Calu3 (cell line): ENCODE results near the gene HBG2. TPM values are rescaled to one million over a fixed set of nuclear protein-coding genes. Genes with fewer than 3 reads are reported as not detected.

Experiments used
- BruUV-seq: library from RNA; stranded (reverse); fragments of 400-500 nt; replicated peaks from 2 replicates; lab custom pipeline; 2021; lab: Mats Ljungman, UMichigan
- CTCF ChIA-PET: fragments of 300-600 bp; sonication (Branson Sonifier 250); formaldehyde crosslinking; loops from one replicate; lab custom pipeline; 2022; ENCODE audit warnings: antibody characterized with exemption; lab: Charles Lee
- DNase-seq: peaks from one replicate; pipeline ENCODE4 v3.0.0; 2022
- H3K27ac Mint-ChIP-seq: one replicate; pipeline ENCODE4 v1.8.0; 2022; ENCODE audit warnings: mixed read lengths; ENCODE audit not compliant: unreplicated experiment
- H3K27me3 Mint-ChIP-seq: one replicate; pipeline ENCODE4 v1.8.0; 2022; ENCODE audit warnings: mixed read lengths; ENCODE audit not compliant: unreplicated experiment
- H3K36me3 Mint-ChIP-seq: one replicate; pipeline ENCODE4 v1.8.0; 2022; ENCODE audit warnings: mild to moderate bottlenecking, moderate library complexity, mixed read lengths; ENCODE audit not compliant: insufficient read depth, unreplicated experiment
- H3K4me1 Mint-ChIP-seq: one replicate; pipeline ENCODE4 v1.8.0; 2022; ENCODE audit warnings: mild to moderate bottlenecking, low read depth, mixed read lengths; ENCODE audit not compliant: unreplicated experiment
- H3K4me3 Mint-ChIP-seq: one replicate; pipeline ENCODE4 v1.8.0; 2022; ENCODE audit warnings: mild to moderate bottlenecking, low read depth, moderate library complexity, mixed read lengths; ENCODE audit not compliant: unreplicated experiment
- H3K9me3 Mint-ChIP-seq: one replicate; pipeline ENCODE4 v1.8.0; 2022; ENCODE audit warnings: low read depth, mixed read lengths; ENCODE audit not compliant: unreplicated experiment
- intact Hi-C: fragments of 100-400 bp; cut with micrococcal nuclease; formaldehyde crosslinking; loops from one replicate; pipeline ENCODE4 v1.10.0; 2022; ENCODE audit not compliant: unreplicated experiment
- total RNA-seq: library from RNA; stranded (reverse); gene quantifications from 2 replicates; pipeline ENCODE4 v1.2.3, GENCODE V29; 2022
- TF ChIP-seq, protein P1 (sequence below): fragments of 200-600 bp; IDR thresholded peaks from one replicate; pipeline ENCODE4 v1.8.0; 2022; ENCODE audit warnings: antibody characterized with exemption; ENCODE audit not compliant: unreplicated experiment

Gene HBG2
- total RNA-seq, 1 experiment from 2014 or later, result not detected

DNA sequence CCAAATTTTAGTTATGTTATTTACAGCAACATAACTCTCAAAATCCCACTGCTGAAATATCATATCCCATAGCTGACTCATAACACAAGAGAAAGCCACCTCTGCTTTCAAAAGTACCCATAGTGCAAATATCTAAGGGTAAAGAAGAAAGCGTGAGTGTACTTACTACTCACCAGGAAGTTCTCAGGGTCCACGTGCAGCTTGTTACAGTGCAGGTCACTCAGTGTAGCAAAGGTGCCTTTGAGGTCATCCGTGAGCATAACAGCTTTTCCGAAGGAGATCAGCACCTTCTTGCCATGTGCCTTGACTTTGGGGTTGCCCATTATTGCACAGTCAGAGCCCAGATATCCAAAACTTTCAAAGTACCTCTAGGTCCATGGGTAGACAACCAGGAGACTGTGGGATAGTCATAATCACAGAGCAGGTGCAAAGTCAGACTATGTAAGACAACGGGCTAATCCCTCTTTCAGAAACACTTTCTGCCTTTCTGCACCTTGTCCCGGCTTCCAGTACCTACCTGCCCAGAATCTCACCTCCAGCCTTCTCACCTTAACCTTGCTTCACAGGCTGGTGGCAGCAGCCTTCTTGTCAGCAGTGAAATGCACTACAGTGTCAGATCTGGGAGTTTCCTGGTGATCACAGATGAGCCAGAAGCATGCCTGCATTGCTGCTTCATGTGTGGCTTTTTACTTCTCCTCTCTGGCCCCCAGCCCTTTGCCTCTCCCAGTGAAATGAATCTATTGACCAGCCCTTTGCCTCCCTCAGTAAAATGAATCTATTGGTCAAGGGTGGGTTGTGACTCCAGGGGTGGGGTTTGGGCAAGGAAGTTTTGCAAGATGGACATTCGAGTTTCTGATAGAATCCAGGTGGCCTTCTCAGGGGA lies 11.4 kb downstream of the HBG2 start:
- Mint-ChIP-seq H3K36me3 (no peaks in the 10 kb centered on the region), H3K4me1 (no peaks in the 10 kb centered on the region), H3K27me3 (peaks cover 38% of the 10 kb centered on the region), H3K9me3 (no peaks in the 10 kb centered on the region), H3K27ac (no peak overlapping the region), H3K4me3 (no peak overlapping the region)
- DNase-seq, result no peak
- TF ChIP-seq, protein P1, sequence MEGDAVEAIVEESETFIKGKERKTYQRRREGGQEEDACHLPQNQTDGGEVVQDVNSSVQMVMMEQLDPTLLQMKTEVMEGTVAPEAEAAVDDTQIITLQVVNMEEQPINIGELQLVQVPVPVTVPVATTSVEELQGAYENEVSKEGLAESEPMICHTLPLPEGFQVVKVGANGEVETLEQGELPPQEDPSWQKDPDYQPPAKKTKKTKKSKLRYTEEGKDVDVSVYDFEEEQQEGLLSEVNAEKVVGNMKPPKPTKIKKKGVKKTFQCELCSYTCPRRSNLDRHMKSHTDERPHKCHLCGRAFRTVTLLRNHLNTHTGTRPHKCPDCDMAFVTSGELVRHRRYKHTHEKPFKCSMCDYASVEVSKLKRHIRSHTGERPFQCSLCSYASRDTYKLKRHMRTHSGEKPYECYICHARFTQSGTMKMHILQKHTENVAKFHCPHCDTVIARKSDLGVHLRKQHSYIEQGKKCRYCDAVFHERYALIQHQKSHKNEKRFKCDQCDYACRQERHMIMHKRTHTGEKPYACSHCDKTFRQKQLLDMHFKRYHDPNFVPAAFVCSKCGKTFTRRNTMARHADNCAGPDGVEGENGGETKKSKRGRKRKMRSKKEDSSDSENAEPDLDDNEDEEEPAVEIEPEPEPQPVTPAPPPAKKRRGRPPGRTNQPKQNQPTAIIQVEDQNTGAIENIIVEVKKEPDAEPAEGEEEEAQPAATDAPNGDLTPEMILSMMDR, result no peak
- no TSS peak for BruUV-seq
- intact Hi-C loops, result no loop called here
- CTCF ChIA-PET, result no interaction called here

DNA sequence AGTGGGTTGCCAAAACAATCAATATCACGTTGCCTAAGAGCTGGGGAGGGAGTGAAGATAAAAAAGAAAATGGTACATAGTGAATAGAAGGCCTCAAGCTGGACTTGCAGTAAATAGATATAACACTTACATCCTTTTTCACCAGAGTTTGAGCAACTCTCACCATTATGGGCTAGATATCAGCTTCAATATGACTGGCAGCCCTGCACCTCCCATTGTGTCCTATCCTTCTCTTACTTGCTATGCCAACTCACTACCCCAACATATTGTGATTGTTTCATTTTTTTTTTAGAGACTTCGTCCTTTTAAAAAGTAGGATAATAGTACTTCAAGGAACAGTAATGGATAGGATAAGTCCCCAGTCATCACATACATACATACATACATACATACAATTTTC lies 12.4 kb downstream of the HBG2 start:
- DNase-seq, result no peak
- H3K27me3 Mint-ChIP-seq, result peaks cover 28% of the 10 kb centered on the region
- H3K27ac Mint-ChIP-seq, result no peak overlapping the region
- no peaks in the 10 kb centered on the region for H3K36me3 Mint-ChIP-seq
- intact Hi-C loops, result no loop called here
- H3K4me3 Mint-ChIP-seq, result no peak overlapping the region
- CTCF ChIA-PET, result no interaction called here
- H3K9me3 Mint-ChIP-seq, result no peaks in the 10 kb centered on the region
- BruUV-seq, result no TSS peak
- H3K4me1 Mint-ChIP-seq, result no peaks in the 10 kb centered on the region
- TF ChIP-seq, protein P1, result no peak

DNA sequence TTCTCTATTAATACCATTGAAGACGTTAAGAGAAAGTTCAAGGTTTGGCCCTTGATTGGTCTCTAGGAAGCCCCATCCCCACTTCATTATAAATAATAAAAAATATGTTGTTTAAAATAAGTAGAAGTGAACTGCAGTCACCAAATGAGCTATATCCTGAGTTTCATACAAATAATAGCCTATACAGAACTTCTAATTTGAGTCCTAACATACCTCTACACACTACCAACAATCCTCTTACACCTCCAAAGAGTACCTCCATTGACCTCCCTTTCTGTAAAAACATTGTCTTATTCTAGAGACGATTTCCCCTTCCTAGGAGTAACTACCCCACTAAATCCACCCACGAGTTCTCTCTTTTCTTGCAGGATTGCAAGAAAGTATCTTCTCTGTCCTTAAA lies 13.1 kb downstream of the HBG2 start:
- H3K4me1 Mint-ChIP-seq, result no peaks in the 10 kb centered on the region
- TF ChIP-seq, protein P1, result no peak

DNA sequence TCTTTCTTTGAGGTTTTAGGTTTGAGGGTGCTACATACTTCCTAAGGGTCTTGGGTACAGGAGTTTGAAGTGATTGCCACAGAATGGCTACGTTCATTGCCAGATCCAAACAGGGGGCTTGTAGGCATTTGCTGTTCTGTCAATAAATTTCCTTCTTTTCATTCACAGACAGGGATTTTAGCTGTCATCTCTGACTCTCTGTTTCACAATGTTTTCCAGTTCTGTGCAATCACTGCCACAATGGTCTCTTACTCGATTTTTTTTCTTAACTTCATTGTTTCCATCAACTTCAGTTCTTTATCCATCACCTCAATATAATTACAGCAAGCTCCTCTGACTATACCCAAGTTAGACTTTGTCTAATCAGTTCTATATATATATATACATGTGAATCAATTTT lies 14.1 kb downstream of the HBG2 start:
- CTCF ChIA-PET, result no interaction called here

More for the DNA sequence above, 13.1 kb downstream of the HBG2 start:
- Mint-ChIP-seq H3K9me3 (no peaks in the 10 kb centered on the region), H3K27me3 (peaks cover 20% of the 10 kb centered on the region), H3K4me3 (no peak overlapping the region), H3K27ac (no peak overlapping the region), H3K36me3 (no peaks in the 10 kb centered on the region)
- intact Hi-C loops, result no loop called here
- no peak for DNase-seq
- CTCF ChIA-PET, result no interaction called here
- BruUV-seq, result no TSS peak

More for the DNA sequence above, 14.1 kb downstream of the HBG2 start:
- TF ChIP-seq, protein P1, result no peak
- Mint-ChIP-seq H3K36me3 (no peaks in the 10 kb centered on the region), H3K27ac (no peak overlapping the region), H3K9me3 (no peaks in the 10 kb centered on the region), H3K4me1 (no peaks in the 10 kb centered on the region), H3K4me3 (no peak overlapping the region), H3K27me3 (peaks cover 10% of the 10 kb centered on the region)
- BruUV-seq, result no TSS peak
- DNase-seq, result no peak
- intact Hi-C loops, result no loop called here
